GM18507 (cell line): ENCODE results near the gene PTN.

Source experiments
- DNase-seq: peaks from one replicate; pipeline ENCODE4 v3.0.0; 2011; ENCODE audit warnings: low read depth; ENCODE audit not compliant: insufficient read length; ENCODE audit errors: extremely low spot score
- FAIRE-seq: peaks from 2 replicates; lab custom pipeline; 2011; peaks lifted over from hg19 to GRCh38; lab: Jason Lieb, UNC

PTN gene

GRCh38 chr7:137328373-137329120, 15.0 kb downstream of the PTN start:
- FAIRE-seq: no peak
- no peak for DNase-seq

DNA sequence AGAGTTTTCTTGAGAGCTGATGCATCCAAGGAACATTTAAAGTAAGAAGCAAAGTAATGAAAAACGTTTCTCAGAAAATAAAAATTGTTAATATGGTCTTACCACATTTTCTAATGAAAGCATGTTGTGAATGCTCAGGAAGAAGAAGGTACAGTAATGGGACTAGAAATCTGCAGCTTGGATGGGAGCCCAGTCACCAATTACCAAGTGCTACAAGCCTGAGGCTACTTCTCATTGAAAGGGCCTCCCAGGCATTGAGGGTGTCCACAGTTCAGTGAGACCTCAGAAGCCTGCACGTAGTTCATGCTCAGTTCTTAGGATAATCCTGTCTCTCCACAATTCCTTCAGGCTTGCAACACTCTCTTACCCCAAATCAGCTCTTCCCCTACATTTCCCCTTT, 17.6 kb downstream of the PTN start:
- FAIRE-seq: no peak
- DNase-seq: no peak

- FAIRE-seq: no peak
- DNase-seq: no peak
Measured at GRCh38 chr7:137324796-137325696, 18.5 kb downstream of the PTN start.

GRCh38 chr7:137316648-137317353, 26.7 kb downstream of the PTN start:
- FAIRE-seq: no peak
- DNase-seq: no peak

- no peak for FAIRE-seq
- no peak for DNase-seq
Measured at GRCh38 chr7:137313201-137313600, 30.3 kb downstream of the PTN start.

- DNase-seq: no peak
- FAIRE-seq: no peak
Measured at GRCh38 chr7:137306748-137307147, 36.8 kb downstream of the PTN start.

DNA sequence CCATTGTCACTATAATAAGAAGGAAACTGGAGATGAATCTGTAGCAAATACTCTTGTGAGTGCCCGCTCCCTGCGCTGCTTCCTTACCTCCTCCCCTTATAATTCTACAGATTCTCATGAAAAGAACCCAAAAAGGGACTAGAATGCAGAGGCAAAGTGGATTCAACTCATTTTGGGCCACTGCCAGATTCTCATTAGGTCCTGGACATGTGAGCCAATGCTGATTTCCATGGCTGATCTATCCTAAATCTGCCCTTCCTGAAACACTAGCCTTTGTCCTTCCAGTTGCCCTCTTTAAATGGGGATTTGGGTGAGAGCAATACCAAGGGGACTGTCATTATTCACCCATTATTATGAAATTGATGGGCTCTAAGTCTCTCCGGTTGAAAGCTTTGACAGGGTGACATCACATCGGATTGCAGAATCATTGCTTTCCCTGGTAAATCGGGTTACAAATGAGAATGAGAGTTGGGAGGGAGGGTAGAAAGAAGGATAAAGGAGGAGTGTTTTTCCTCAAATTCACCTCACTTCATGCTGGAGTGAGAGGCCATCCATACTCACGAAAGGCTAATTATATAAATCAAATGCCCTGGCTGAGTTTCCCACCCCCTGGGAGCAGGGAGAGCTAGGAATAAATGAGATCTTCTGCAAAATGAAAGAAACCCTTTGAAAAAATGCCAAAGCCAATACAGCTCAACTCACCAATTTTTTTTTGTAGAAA, 37.5 kb downstream of the PTN start:
- no peak for DNase-seq
- no peak for FAIRE-seq

DNA sequence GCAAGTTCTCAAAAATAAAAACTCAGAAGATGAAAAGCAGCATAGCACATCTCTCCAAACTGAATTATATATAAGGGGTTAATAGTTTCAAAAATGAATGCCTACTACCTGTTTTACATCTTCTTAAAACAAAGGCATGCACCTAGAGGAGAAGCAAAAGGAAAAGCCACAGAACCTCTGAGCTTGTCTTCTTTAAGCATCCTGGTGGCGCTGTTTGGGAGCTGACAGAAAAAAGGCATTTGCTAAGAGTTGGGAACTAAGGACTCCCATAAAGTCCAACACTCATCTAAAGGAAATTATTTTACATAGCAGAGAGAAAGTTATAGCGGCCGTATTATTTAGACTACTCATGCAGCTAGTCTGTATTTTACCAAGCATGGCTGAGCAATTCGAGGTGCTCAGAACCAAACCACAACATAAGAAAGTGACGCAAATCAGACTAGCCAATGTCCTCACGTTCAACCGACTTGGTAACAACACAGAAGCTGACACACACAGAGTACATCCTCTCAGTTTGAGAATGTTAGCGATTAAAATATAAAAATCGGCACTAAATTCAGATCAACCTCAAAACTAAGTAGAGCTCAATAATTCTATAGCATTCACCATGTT, 38.8 kb downstream of the PTN start:
- FAIRE-seq: no peak
- no peak for DNase-seq

DNA sequence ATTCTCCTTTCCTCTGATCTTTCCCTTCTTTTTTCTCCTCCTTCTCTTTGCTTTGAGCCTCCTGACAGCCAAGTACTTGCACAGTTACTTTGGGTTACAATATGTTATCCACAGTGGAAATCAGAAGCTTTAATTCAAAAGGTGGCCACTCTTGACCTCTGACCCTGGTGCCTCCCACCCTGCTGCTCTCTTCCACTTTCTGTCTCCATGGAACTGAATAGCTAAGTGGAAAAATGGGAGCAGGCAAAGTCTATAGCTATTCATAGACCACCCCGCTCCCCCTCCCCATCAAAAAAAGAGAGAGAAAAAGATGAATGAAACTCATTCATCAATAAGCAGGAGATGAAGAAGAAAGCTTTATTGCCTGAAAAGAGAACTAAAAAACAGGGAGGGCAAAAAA, 39.4 kb downstream of the PTN start:
- no peak for FAIRE-seq
- no peak for DNase-seq

GRCh38 chr7:137302081-137302480, 41.5 kb downstream of the PTN start:
- DNase-seq (no peak), FAIRE-seq (no peak)

GRCh38 chr7:137298464-137298794, 45.1 kb downstream of the PTN start:
- FAIRE-seq (no peak), DNase-seq (no peak)

GRCh38 chr7:137297551-137298463, 45.7 kb downstream of the PTN start:
- FAIRE-seq (no peak), DNase-seq (no peak)

GRCh38 chr7:137296576-137296975, 47.0 kb downstream of the PTN start:
- FAIRE-seq (no peak), DNase-seq (no peak)

- FAIRE-seq: no peak
- no peak for DNase-seq
Measured at GRCh38 chr7:137295739-137296324, 47.7 kb downstream of the PTN start.

- FAIRE-seq (no peak), DNase-seq (no peak)
Measured at GRCh38 chr7:137289101-137289500, 54.4 kb downstream of the PTN start.

GRCh38 chr7:137287651-137288258, 55.8 kb downstream of the PTN start:
- DNase-seq (no peak), FAIRE-seq (no peak)

- FAIRE-seq (no peak), DNase-seq (no peak)
Measured at GRCh38 chr7:137283153-137283552, 60.4 kb downstream of the PTN start.

- DNase-seq (no peak), FAIRE-seq (no peak)
Measured at GRCh38 chr7:137282043-137282442, 61.5 kb downstream of the PTN start.
